Measurements from ENCODE around the gene CACNA1H.

The CACNA1H gene

GRCh38 chr16:1152651-1153259, at the start of gene CACNA1H:
Gene CACNA1H (plus strand): TSS chr16:1153106. CDS start chr16:1153738, 632 bp downstream.
- FAIRE-seq = no peak

DNA sequence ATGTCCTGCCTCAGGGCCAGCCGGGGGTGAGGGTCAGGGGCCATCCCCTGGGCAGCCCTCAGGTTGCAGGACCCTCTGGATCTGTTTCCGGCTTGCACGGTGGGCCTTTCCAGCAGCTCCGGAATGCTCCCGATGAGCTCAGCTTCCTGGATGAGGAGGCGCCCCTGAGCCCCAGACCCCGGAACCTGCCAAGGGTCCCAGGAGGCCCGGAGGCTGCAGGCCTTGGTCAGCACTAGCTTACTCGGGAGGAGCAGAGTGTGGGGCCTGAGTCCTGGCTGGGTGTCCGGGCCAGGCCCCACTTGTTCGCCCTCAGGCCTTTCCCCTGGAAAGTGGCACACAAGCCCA, 49.3 kb upstream of the CACNA1H start:
- FAIRE-seq = no peak

- FAIRE-seq = no peak
Measured at GRCh38 chr16:1105888-1106620, 46.9 kb upstream of the CACNA1H start.

DNA sequence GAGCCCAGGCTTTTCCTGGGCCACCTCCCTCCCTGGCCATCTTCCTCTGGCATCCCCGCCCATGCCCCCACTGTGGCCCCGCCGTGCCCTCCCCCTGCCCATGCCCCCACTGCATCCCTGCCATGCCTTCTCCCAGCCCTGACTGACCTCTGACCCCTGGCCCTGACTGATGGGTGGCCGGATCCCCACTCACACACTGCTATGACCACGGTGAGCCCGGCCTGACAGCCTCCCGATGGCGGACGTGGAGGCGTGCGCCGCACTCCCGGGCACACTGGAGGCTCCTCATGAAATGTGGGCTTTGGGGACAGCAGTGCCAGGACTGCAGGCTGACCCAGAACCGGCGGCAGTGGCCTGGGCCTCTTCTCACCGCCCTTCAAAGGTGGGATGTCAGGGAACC, 46.2 kb upstream of the CACNA1H start:
- no peak for FAIRE-seq

DNA sequence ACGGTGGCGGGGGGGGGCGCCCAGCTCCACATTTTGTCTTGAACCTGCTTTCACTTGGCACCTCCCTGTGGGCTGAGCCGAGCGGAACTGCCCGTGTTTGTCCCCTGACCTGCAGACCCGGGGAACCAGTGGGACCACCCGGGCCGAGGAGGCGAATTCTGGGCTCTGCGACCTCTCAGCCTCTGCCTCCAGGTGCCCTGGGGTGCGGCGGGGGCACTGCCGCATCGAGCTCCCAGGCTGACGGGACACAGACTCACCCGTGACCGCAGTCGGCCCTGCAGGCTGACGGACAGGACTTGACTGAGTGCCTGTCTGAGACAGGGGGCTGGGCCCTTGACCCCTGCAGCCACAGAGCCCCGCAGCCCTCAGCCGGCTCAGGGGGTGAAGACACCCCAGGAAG, 45.8 kb upstream of the CACNA1H start:
- FAIRE-seq = no peak

GRCh38 chr16:1107731-1108130, 45.2 kb upstream of the CACNA1H start:
- no peak for FAIRE-seq

GRCh38 chr16:1108299-1109252, 44.3 kb upstream of the CACNA1H start:
- FAIRE-seq = no peak

- FAIRE-seq = no peak
Measured at GRCh38 chr16:1109648-1110047, 43.3 kb upstream of the CACNA1H start.

DNA sequence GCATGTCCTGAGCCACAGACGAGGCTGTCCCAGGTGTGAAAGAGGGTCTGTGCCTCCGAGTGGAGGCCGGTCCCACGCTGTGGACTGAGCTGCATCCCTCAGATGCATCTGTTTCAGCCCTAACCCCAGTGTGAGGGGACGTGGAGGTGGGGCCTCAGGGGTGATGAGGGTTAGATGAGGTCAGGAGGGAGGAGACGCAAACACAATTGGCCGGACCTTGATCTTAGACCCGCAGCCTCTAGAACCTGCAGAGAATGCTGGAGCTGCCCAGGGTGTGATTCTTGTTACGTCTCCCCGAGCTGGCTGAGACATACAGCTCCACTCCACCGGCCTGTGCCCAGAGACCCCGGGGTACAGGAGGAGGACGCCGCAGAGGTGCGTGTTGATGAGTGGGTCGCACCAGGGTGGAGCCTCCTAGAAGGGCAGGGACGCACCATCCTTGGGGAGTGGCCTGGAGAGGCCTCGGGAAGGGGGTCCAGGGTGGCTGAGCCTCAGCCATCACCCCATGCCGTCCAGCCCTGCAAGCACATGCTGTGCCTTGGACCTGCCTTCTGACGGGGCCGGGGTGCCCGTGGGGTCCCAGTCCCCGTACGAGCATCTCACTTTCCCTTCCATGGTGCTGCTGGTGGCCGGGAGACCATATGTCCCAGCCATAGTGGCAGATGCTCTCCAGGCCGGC, 40.3 kb upstream of the CACNA1H start:
- no peak for FAIRE-seq

- no peak for FAIRE-seq
Measured at GRCh38 chr16:1113489-1113888, 39.4 kb upstream of the CACNA1H start.

DNA sequence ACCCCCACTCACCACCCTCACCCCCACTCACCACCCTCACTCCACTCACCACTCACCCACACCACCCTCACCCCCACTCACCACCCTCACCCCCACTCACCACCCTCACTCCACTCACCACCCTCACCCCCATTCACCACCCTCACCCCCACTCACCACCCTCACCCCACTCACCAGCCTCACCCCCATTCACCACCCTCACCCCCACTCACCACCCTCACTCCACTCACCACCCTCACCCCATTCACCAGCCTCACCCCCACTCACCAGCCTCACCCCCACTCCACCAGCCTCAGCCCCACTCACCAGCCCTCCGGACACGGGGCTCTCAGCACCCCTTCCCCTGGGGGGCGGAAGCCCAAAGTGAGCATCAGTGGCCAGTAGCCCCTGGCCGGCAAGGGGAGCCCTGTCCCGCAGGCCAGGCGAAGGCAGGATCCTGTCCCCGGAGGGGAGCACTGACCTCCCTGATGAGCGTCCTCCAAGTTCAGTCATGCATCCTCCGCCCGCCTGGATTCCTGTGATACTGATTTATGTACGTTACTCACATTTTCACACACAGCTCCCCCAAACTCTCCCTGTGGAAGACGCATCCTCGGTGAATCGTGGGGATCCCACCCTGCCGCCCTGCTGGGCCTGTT, 38.9 kb upstream of the CACNA1H start:
- no peak for FAIRE-seq

GRCh38 chr16:1116693-1117077, 36.2 kb upstream of the CACNA1H start:
- FAIRE-seq = no peak

- FAIRE-seq = no peak
Measured at GRCh38 chr16:1117176-1117900, 35.6 kb upstream of the CACNA1H start.

- FAIRE-seq = no peak
Measured at GRCh38 chr16:1117926-1118325, 35.0 kb upstream of the CACNA1H start.

- FAIRE-seq = no peak
Measured at GRCh38 chr16:1119129-1119528, 33.8 kb upstream of the CACNA1H start.

DNA sequence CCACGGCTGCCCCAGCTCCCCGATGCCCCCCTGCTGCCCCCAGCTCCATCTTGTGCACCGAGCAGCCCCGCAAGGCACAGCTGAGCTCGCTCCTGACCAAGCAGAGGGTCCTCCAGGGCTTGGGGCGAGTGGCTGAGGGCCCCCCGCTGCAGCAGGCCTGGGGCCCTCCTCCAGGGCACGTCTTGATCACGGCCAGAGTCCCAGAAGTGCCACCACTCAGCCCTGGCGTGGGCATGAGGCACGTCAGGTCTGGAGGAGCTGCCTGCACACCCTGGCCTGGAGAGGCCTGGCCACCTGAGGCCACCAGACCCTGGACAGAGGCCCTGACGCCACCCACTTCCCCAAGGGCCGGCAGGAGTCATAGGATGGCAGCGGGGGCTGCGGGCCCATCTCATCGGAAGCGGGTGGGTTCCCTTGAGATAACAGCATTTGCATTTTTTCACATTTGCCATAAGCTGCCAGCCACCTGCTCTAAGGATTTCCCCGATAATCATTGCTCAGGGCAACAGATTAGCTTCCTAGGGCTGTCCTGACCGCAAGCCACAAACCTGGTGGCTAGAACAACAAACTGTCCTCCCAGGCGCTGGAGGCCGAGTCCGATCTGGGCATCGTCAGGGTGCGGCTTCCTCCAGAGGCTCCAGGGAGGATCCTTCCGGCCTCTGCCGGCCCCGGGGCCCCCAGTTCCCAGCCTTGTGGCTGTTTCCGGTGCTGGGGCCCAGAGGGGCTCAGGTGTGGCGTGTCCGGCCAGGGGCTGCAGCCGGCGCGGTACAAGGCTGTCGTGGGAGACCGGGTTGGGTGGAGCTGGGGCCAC, 32.9 kb upstream of the CACNA1H start:
- no peak for FAIRE-seq

DNA sequence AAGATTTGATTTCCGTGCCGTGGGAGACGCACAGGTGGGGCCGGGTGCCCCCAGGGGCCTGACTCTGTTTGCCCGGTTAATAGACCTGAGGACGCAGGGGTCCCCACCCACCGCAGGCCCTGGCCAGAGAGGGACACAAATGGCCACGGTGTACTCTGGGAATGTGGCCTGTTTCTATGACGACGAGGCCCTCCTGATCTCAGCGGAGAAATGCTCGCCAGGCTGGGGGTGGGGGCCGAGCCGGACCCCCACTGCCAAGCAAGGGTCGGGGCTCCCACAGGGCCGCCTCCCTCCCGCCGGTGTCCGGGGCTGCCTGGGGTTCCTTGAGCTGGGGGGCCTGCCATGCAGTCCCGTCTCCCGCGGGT, 32.3 kb upstream of the CACNA1H start:
- FAIRE-seq = no peak

DNA sequence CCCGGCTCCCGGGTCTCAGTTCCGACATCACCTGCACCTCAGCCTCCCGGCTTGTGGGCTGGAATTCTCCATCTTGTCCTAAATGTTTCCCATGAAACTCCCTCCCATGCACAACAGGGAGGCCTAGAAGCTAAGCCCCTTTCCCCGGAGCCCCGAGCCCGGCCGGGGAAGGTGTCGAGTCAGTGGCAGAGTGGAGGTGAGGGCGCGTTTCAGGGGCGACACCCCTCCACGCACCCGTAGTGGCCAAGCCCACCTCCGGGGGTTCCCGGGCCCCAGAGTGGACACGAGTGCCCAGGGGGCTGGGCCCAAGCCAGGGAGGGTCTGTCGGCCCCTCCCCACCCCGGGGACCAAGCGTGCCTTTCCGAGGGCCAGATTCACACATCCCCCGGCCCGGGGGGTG, 31.9 kb upstream of the CACNA1H start:
- no peak for FAIRE-seq

DNA sequence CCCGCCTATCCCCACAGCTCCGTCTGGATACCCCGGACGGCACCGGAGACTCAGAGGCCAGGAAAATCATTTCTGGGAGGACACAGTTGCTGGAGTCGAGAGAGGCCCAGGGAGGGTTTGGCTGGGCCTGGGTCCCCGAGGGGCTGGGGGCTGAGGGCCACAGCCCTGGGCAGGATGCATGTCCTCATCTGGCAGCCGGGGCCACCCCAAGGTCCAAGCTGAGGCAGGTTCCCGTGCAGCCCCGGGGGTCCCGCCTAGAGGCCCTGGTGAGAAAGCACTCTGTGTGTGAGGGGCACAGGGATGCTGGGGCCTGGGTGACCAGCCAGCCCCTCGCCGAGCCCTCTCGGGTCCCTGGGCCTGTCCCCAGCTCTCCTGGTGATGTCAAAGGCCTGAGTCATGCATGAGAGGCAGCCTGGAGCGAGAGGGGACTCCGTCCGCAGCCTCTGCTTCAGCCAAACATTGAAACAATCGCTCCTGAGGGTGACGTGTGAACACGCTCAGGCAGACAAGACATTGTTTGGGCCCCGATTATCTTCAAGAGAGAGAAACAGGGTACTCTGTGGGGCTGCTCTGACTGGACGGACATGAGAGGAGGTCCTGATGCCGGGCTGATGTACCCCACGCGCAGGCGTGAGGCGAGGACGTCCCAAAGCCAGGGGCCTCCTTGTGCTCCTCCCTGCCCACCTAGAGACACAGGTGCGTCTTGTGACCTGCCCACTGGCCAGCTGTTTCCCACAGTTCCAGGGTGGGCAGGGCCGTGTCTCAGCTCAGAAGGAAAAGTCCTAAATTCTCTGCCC, 31.1 kb upstream of the CACNA1H start:
- FAIRE-seq = no peak

GRCh38 chr16:1122398-1122765, 30.5 kb upstream of the CACNA1H start:
- no peak for FAIRE-seq
